HCT116 (cell line): Measurements from ENCODE around the gene PLPP7. TPM values are rescaled to one million over a fixed set of nuclear protein-coding genes. Genes with fewer than 3 reads are reported as not detected.

Experiments used
- ATAC-seq: fragments of 200-7000 bp; cut with Tn5 transposase; 2 replicates; pipeline ENCODE4 v1.9.1; 2020; ENCODE audit warnings: mild to moderate bottlenecking, moderate library complexity
- BruUV-seq: library from RNA; stranded (reverse); fragments of 400-500 nt; replicated peaks from 2 replicates; lab custom pipeline; 2021; lab: Mats Ljungman, UMichigan
- CTCF ChIA-PET: fragments of 300-600 bp; sonication (Branson Sonifier 250); formaldehyde crosslinking; loops from one replicate; lab custom pipeline; 2021; ENCODE audit warnings: antibody characterized with exemption; lab: Charles Lee
- POLR2A ChIA-PET: fragments of 300-600, 350-600 bp; sonication (Branson Sonifier 250); formaldehyde crosslinking; loops from one replicate; lab custom pipeline; 2021; ENCODE audit warnings: antibody characterized with exemption; lab: Charles Lee
- RAD21 ChIA-PET, 2 experiments: fragments of 300-600 bp; sonication (Branson Sonifier 250); formaldehyde crosslinking; loops; one replicate each; lab custom pipeline; 2023; ENCODE audit warnings: low total read pairs in 2 of 2; ENCODE audit not compliant: uncharacterized antibody in 2 of 2, unreplicated experiment in 2 of 2, low non-redundant PET in 1 of 2; lab: Charles Lee
- DNase-seq: peaks from one replicate; pipeline ENCODE4 v3.0.0-alpha.2; 2010; ENCODE audit warnings: low read depth, low spot score
- H2AFZ ChIP-seq: fragments of 200-600 bp; shearing (Covaris generic), sonication (generic); 2 replicates; pipeline ENCODE4 v1.6.1; 2017; ENCODE audit warnings: low read depth, mixed run types, mixed read lengths, antibody characterized with exemption, low read length; ENCODE audit not compliant: poor library complexity, severe bottlenecking
- H3K27ac ChIP-seq: 2 replicates; pipeline ENCODE4 v1.5.1; 2012; ENCODE audit warnings: low read depth, low read length
- H3K27me3 ChIP-seq: fragments of 200-600 bp; sonication (generic); 2 replicates; pipeline ENCODE4 v1.6.1; 2016; ENCODE audit warnings: mixed run types, low read length, mixed read lengths; ENCODE audit not compliant: insufficient read depth
- H3K36me3 ChIP-seq, 2 experiments: fragments of 200-500 bp in 1 of 2; fragments of 200-600 bp in 1 of 2; sonication (Bioruptor generic) in 1 of 2; sonication (generic) in 1 of 2; 2 replicates each; pipeline versions ENCODE4 v1.5.1 to v1.6.1; 2014 to 2016; ENCODE audit warnings: low read length in 2 of 2, inconsistent platforms in 1 of 2, mixed read lengths in 1 of 2, mixed run types in 1 of 2; ENCODE audit not compliant: insufficient read depth in 2 of 2, control insufficient read depth in 1 of 2
- H3K4me1 ChIP-seq, 2 experiments: fragments of 200-600 bp in 1 of 2; sonication (generic) in 1 of 2; 2 replicates each; pipeline versions ENCODE4 v1.5.1 to v1.6.1; 2012 to 2017; ENCODE audit warnings: low read length in 2 of 2, inconsistent platforms in 1 of 2, mild to moderate bottlenecking in 1 of 2, mixed read lengths in 1 of 2, mixed run types in 1 of 2, moderate library complexity in 1 of 2; ENCODE audit not compliant: insufficient read depth in 2 of 2, control insufficient read depth in 1 of 2
- H3K4me2 ChIP-seq: fragments of 200-600 bp; sonication (generic); 2 replicates; pipeline ENCODE4 v1.6.1; 2017; ENCODE audit warnings: mixed run types, low read length, mixed read lengths
- H3K4me3 ChIP-seq, 2 experiments: fragments of 200-600 bp in 1 of 2; sonication (generic) in 1 of 2; replicated peaks in 1 of 2; 2 replicates each; pipeline ENCODE4 v1.5.1; 2011 to 2016; ENCODE audit warnings: low read length in 2 of 2, control low read depth in 1 of 2, low read depth in 1 of 2, mild to moderate bottlenecking in 1 of 2, mixed read lengths in 1 of 2, mixed run types in 1 of 2
- H3K79me2 ChIP-seq: fragments of 200-600 bp; sonication (generic); 2 replicates; pipeline ENCODE4 v1.6.1; 2017; ENCODE audit warnings: mild to moderate bottlenecking, mixed run types, low read length, moderate library complexity, mixed read lengths; ENCODE audit not compliant: insufficient read depth
- H3K9ac ChIP-seq: fragments of 200-600 bp; sonication (generic); 2 replicates; pipeline ENCODE4 v1.6.1; 2016; ENCODE audit warnings: low read length, mixed read lengths
- H3K9me2 ChIP-seq: fragments of 200-600 bp; sonication (generic), shearing (Covaris generic); 2 replicates; pipeline ENCODE4 v1.6.1; 2017; ENCODE audit warnings: mixed run types, mild to moderate bottlenecking, moderate library complexity; ENCODE audit not compliant: insufficient read depth
- H3K9me3 ChIP-seq, 2 experiments: fragments of 200-500 bp in 1 of 2; fragments of 200-600 bp in 1 of 2; sonication (Bioruptor generic) in 1 of 2; sonication (generic) in 1 of 2; 2 replicates each; pipeline ENCODE4 v1.6.1; 2014 to 2017; ENCODE audit warnings: low read length in 2 of 2, mixed read lengths in 2 of 2, inconsistent platforms in 1 of 2, low read depth in 1 of 2, mild to moderate bottlenecking in 1 of 2, mixed run types in 1 of 2, moderate library complexity in 1 of 2; ENCODE audit not compliant: control insufficient read depth in 1 of 2, insufficient read depth in 1 of 2
- H4K20me1 ChIP-seq: fragments of 200-600 bp; sonication (generic), shearing (Covaris generic); 2 replicates; pipeline ENCODE4 v1.6.1; 2017; ENCODE audit warnings: mixed run types, mild to moderate bottlenecking, moderate library complexity; ENCODE audit not compliant: insufficient read depth
- CTCF ChIP-seq, 3 experiments: fragments of 200-600 bp in 1 of 3; sonication (generic) in 1 of 3; IDR thresholded peaks in 2 of 3; conservative IDR thresholded peaks in 1 of 3; 2 replicates each; pipeline ENCODE4 v1.5.1; 2012 to 2017; ENCODE audit warnings: low read depth in 2 of 3, low read length in 2 of 3, antibody characterized with exemption in 1 of 3, borderline replicate concordance in 1 of 3, control low read depth in 1 of 3, mild to moderate bottlenecking in 1 of 3, mixed read lengths in 1 of 3, mixed run types in 1 of 3, moderate library complexity in 1 of 3; ENCODE audit not compliant: insufficient read depth in 1 of 3
- EGR1 ChIP-seq: IDR thresholded peaks from 2 replicates; pipeline ENCODE4 v1.6.1; 2012; ENCODE audit warnings: low read depth
- ELF1 ChIP-seq: IDR thresholded peaks from 2 replicates; pipeline ENCODE4 v1.6.1; 2012; ENCODE audit warnings: low read depth, borderline replicate concordance
- FOSL1 ChIP-seq: IDR thresholded peaks from 2 replicates; pipeline ENCODE4 v1.6.1; 2012; ENCODE audit warnings: low read depth
- MAX ChIP-seq: IDR thresholded peaks from 2 replicates; pipeline ENCODE4 v1.6.1; 2012
- POLR2AphosphoS5 ChIP-seq: IDR thresholded peaks from 2 replicates; pipeline ENCODE4 v1.6.1; 2011; ENCODE audit warnings: mild to moderate bottlenecking, low read depth, low read length, moderate library complexity
- RAD21 ChIP-seq: IDR thresholded peaks from 2 replicates; pipeline ENCODE4 v1.6.1; 2012; ENCODE audit warnings: low read depth, mild to moderate bottlenecking
- SIN3A ChIP-seq: IDR thresholded peaks from 2 replicates; pipeline ENCODE4 v1.6.1; 2012; ENCODE audit warnings: low read depth
- ZBTB33 ChIP-seq: IDR thresholded peaks from 2 replicates; pipeline ENCODE4 v1.6.1; 2011; ENCODE audit warnings: mild to moderate bottlenecking, low read length, moderate library complexity; ENCODE audit not compliant: insufficient replicate concordance; ENCODE audit errors: extremely low read depth
- ZNF274 ChIP-seq: fragments of 200-500 bp; sonication (Bioruptor generic); IDR thresholded peaks from 2 replicates; pipeline ENCODE4 v1.6.1; 2014; ENCODE audit warnings: mild to moderate bottlenecking, low read depth, low read length, inconsistent platforms
- intact Hi-C: fragments of 100-400 bp; cut with micrococcal nuclease; formaldehyde crosslinking; loops from 2 replicates; pipeline ENCODE4 v1.10.0; 2022
- total RNA-seq: library from RNA; stranded (reverse); gene quantifications from one replicate; pipeline ENCODE4 v1.2.1, GENCODE V29; 2021; ENCODE audit not compliant: unreplicated experiment

The PLPP7 gene
- total RNA-seq, 1 experiment from 2014 or later, result 0.37 TPM

- POLR2A ChIA-PET, result interaction anchor here (0.6 kb wide), 1 partner anchor 141 kb away, joined by 4 read pairs; no protein-coding TSS in a partner anchor
- H2AFZ ChIP-seq, result no peak overlapping the region
Measured at GRCh38 chr9:131334629-131335367, 45.3 kb downstream of the PLPP7 start.

More at GRCh38 chr9:131334629-131335367, 45.3 kb downstream of the PLPP7 start:
- RAD21 ChIA-PET, result interaction anchor here (0.6 to 1.1 kb wide), 3 partner anchors 277 to 1058 kb away, joined by 3 to 5 read pairs (median 3); no protein-coding TSS in a partner anchor
- Histone ChIP-seq H3K27me3 (no peaks in the 10 kb centered on the region), H3K36me3 (no peaks in the 10 kb centered on the region), H3K27ac (no peak overlapping the region), H3K9ac (no peak overlapping the region), H3K9me3 (no peaks in the 10 kb centered on the region), H3K4me1 (peaks cover 5 to 31% of the 10 kb centered on the region in 2 experiments), H3K9me2 (no peaks in the 10 kb centered on the region), H4K20me1 (no peaks in the 10 kb centered on the region), H3K4me2 (no peak overlapping the region), H3K79me2 (no peaks in the 10 kb centered on the region), H3K4me3 (no peak overlapping the region)
- BruUV-seq, result no TSS peak
- ATAC-seq, result no peak
- CTCF ChIA-PET, result interaction anchor here (1.1 to 4.0 kb wide), 2 partner anchors 15 to 157 kb away, joined by 3 to 29 read pairs; no protein-coding TSS in a partner anchor
- DNase-seq, result no peak
- intact Hi-C loops, result no loop called here
- TF ChIP-seq MAX (no peak), SIN3A (no peak), FOSL1 (no peak), ELF1 (no peak), POLR2AphosphoS5 (no peak), EGR1 (no peak), CTCF (IDR thresholded peaks at IDR 0.05 in 2 of 3, conservative IDR thresholded peaks at IDR 0.05 in 1 of 3; ENCODE audit: borderline replicate concordance in 1 of 3, insufficient read depth in 1 of 3, low read depth in 2 of 3, low read length in 2 of 3) (no peak), ZBTB33 (no peak), RAD21 (no peak), ZNF274 (no peak)
